ENCODE data around the gene PODN.

The PODN gene

DNA sequence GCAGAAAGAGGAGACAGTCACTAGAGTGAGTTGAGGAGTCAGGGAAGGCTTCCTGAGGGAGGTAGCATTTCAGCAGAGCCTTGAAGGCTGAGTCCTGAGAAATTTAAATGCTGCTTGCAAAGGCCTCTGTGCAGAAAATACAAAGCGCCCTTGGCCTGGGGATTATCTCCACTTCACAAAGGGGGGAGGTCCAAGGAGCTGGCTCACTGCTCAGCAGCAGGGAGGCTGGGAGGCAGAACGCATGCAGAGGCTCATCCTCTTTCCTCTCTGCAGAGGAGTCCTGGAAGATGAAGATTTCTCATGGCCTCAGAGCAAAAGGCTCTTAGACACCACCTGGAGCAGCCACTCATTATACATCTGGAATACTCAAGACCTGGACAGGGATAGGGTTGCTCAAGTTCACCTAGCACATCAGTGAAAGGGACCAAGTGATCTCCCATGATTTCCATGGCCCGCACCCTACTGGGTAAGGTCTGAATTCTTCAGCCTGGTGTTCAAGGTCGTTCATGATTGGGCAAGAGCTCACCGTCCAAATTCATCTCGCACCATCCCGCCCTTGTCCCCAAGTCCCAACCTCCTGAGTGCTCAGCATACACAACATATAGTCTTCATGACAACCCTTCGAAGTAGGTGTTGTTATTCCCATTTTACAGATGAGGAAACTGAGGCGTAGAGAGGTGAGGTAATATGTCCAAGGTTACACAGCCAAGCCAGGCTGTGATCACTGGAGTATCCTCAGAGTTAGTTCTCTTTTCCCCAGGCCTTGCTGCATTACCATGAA lies 71.4 kb downstream of the PODN start:
- no peak for DNase-seq

DNA sequence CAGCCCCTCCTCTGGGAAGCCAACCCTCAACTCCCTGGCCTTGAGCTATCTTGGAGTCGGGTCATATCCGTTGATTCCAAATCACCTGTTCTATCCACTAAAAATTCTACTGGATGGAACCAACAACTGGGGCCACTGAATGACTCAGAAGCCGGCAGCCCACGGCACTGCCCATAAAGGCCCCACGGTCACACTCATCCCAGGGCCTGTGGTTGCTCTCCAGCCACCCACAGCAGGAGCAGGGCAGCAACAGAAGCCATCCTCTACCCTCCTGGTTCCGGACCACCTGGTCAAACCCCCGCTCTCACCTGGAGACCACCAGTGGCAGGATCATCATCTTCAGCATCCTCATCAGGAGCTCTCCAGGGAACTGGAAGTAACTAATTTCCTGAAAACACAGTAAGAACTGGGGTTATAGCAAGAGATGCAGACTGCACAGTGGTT lies 72.1 kb downstream of the PODN start:
- DNase-seq = no peak

All from activated CD4-positive, alpha-beta T cell treated with anti-CD3 and anti-CD28 coated beads for 4 hours (primary cell).